ENCODE results near the gene IL17RD.

- no peak for TF ChIP-seq GABPA (IDR thresholded peaks at IDR 0.05; ENCODE audit: low read depth)
- TF ChIP-seq TCF7 (IDR thresholded peaks at IDR 0.05; ENCODE audit: borderline replicate concordance), result no peak
- no peak for TF ChIP-seq SRF (IDR thresholded peaks at IDR 0.05; ENCODE audit: low read depth in 2 of 2, low read length in 2 of 2)
- no peak for TF ChIP-seq CTCF (IDR thresholded peaks at IDR 0.05 in 2 of 3, conservative IDR thresholded peaks at IDR 0.05 in 1 of 3; ENCODE audit: control insufficient read depth in 2 of 3, extremely low read depth in 1 of 3, insufficient read depth in 1 of 3, low read depth in 3 of 3, low read length in 3 of 3)
Measured at GRCh38 chr3:57063032-57063431, 102.1 kb downstream of the IL17RD start.

All from GM12878 (cell line).